AG04450 (cell line): ENCODE data around the gene ADAM22. TPM values are rescaled to one million over a fixed set of nuclear protein-coding genes. Genes with fewer than 3 reads are reported as not detected.
"Not testable (repeated sequence)": the region's sequence is repeated elsewhere in the genome, so short reads cannot be mapped to it uniquely, and the experiment has no call there.

Experiments used
- CTCF ChIA-PET: fragments of 300-600, 350-600 bp; formaldehyde crosslinking; extraction: SDS; loops from one replicate; lab custom pipeline; 2022; ENCODE audit warnings: antibody characterized with exemption, inconsistent platforms; lab: Charles Lee
- POLR2A ChIA-PET: fragments of 350-600 bp; formaldehyde crosslinking; extraction: SDS; loops from one replicate; lab custom pipeline; 2021; ENCODE audit warnings: antibody characterized with exemption, inconsistent platforms; lab: Yijun Ruan, JAX
- DNase-seq: peaks from one replicate; pipeline ENCODE4 v3.0.0-alpha.2; 2011; ENCODE audit warnings: low read depth, low spot score
- H3K27ac ChIP-seq: one replicate; pipeline ENCODE4 v1.5.1; 2012; ENCODE audit warnings: low read depth, low read length, control low read depth
- H3K27me3 ChIP-seq: one replicate; pipeline ENCODE4 v1.6.0; 2012; ENCODE audit warnings: low read length; ENCODE audit not compliant: control insufficient read depth, insufficient read depth
- H3K4me3 ChIP-seq: 2 replicates; pipeline ENCODE4 v1.5.1; 2011; ENCODE audit warnings: mild to moderate bottlenecking, low read depth, low read length, control low read depth
- H3K9me3 ChIP-seq: 2 replicates; pipeline ENCODE4 v1.5.1; 2012; ENCODE audit warnings: low read length; ENCODE audit not compliant: control insufficient read depth, insufficient read depth
- polyA plus RNA-seq: library from polyadenylated mRNA; depleted of rRNA; stranded (reverse); fragments of >200 nt; gene quantifications from 2 replicates; pipeline ENCODE4 v1.2.3, GENCODE V29; 2011
- TF ChIP-seq, protein P1 (sequence below): IDR thresholded peaks from 2 replicates; pipeline ENCODE4 v1.5.1; 2011; ENCODE audit warnings: low read depth, low read length, control low read depth, inconsistent platforms

ADAM22 gene
- polyA plus RNA-seq, 1 experiment = 0.33 TPM

DNA sequence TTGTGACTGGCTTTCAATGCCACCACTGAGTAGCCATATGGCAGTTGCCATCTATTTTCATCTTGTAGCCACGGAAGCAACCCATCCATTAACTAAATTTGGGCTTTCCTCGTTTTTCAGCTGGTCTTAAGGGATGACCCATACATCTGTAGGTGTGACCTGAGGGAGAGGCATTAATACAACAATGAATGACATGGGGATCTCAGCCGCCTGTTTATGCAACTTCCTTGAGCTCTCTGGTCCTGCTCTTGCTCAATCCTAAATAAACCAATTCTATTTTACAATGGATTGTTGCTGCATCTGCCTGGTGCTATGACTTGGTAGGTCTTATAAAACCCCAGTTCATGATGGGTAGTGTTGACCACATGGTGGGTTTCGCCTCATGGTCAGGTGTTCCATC lies 21.9 kb upstream of the ADAM22 start:
- DNase-seq = no peak
- H3K9me3 ChIP-seq = no peaks in the 10 kb centered on the region
- CTCF ChIA-PET = no interaction called here
- TF ChIP-seq, protein P1, sequence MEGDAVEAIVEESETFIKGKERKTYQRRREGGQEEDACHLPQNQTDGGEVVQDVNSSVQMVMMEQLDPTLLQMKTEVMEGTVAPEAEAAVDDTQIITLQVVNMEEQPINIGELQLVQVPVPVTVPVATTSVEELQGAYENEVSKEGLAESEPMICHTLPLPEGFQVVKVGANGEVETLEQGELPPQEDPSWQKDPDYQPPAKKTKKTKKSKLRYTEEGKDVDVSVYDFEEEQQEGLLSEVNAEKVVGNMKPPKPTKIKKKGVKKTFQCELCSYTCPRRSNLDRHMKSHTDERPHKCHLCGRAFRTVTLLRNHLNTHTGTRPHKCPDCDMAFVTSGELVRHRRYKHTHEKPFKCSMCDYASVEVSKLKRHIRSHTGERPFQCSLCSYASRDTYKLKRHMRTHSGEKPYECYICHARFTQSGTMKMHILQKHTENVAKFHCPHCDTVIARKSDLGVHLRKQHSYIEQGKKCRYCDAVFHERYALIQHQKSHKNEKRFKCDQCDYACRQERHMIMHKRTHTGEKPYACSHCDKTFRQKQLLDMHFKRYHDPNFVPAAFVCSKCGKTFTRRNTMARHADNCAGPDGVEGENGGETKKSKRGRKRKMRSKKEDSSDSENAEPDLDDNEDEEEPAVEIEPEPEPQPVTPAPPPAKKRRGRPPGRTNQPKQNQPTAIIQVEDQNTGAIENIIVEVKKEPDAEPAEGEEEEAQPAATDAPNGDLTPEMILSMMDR = no peak
- H3K27me3 ChIP-seq = no peaks in the 10 kb centered on the region
- no peak overlapping the region for H3K4me3 ChIP-seq
- H3K27ac ChIP-seq = no peak overlapping the region
- POLR2A ChIA-PET = no interaction called here

DNA sequence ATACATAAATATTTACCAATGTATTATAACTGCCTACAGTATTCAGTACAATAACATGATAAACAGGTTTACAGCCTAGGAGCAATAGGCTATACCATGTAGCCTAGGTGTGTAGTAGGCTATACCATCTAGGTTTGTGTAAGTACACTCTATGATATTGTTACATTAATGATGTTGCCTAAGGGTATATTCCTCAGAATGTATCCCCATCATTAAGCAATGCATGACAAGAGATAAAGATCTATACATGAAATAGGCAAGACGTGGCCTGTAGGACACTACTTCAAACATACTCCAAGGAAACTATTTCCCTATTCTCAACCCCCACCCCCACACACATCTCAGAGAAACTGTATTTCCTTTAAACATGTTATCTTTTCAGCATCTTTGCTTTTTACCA lies 15.3 kb upstream of the ADAM22 start:
- Histone ChIP-seq H3K9me3 (no peaks in the 10 kb centered on the region), H3K27me3 (no peaks in the 10 kb centered on the region), H3K4me3 (no peak overlapping the region), H3K27ac (no peak overlapping the region)
- POLR2A ChIA-PET = no interaction called here
- DNase-seq = no peak
- TF ChIP-seq, protein P1 = no peak
- CTCF ChIA-PET = no interaction called here

DNA sequence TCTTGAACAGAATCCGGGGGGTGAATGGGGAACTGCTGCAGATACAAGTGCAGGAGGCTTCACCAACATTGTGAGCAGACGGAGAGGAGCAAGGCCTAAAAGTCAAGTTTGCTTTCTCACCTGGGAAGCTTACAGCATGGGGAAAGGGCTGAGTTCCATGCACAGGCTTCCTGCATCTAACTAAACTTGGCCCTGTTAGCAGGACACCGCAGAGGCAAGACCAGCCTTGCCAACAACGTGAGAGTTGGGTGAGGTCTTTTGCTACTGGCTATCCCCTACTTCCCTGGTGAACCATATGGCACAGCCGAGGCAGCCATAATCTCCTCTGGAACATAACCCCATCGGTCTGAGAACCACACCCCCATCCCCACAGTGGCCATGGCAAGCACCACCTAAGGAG lies 14.2 kb upstream of the ADAM22 start:
- DNase-seq = no peak
- Histone ChIP-seq H3K4me3 (no peak overlapping the region), H3K27me3 (no peaks in the 10 kb centered on the region), H3K9me3 (no peaks in the 10 kb centered on the region), H3K27ac (no peak overlapping the region)
- POLR2A ChIA-PET = no interaction called here
- CTCF ChIA-PET = no interaction called here
- TF ChIP-seq, protein P1 = no peak

DNA sequence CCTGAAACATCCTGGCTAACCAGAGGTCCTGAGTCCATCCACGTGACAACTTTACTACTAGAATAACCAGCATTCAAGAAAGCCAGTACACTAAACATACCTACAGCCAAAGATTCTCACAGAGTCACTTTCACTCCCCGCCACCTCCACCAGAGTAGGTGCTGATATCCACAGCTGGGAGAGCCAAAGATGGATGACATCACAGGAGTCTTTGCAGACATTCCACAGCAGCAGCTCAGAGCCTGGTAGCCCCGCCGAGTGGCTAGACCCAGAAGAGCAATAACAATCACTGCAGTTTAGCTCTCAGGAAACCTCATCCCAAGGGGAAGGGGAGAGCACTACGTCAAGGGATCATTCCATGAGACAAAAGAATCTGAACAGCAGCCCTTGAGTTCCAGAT lies 13.5 kb upstream of the ADAM22 start:
- ChIA-PET CTCF (no interaction called here), POLR2A (no interaction called here)
- Histone ChIP-seq H3K27ac (no peak overlapping the region), H3K4me3 (no peak overlapping the region), H3K9me3 (no peaks in the 10 kb centered on the region), H3K27me3 (no peaks in the 10 kb centered on the region)
- no peak for DNase-seq
- TF ChIP-seq, protein P1 = no peak

DNA sequence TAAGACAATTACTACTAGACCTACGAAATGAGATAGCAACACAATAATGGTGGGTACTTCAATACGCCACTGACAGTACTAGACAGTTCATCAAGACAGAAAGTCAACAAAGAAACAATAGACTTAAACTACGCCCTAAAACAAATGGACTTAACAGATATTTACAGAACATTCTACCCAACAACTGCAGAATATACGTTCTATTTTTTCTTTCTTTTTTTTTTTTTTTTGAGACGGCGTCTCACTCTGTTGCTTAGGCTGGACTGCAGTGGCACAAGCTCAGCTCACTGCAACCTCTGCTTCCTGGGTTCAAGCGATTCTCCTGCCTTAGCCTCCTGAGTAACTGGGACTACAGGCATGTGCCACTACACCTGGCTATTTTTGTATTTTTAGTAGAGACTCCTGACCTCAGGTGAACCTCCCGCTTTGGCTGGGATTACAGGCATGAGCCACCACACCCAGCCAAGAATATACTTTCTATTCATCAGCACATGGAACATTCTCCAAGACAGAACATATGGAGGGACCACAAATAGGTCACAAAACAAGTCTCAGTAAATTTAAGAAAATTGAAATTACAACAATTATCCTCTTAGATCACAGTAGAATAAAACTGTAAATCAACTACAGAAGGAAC lies 11.2 kb upstream of the ADAM22 start:
- DNase-seq, CTCF ChIA-PET, H3K27me3 ChIP-seq, H3K27ac ChIP-seq, H3K9me3 ChIP-seq, H3K4me3 ChIP-seq, POLR2A ChIA-PET: not testable (repeated sequence)
